ENCODE results near the gene PTGES2. TPM values are rescaled to one million over a fixed set of nuclear protein-coding genes. Genes with fewer than 3 reads are reported as not detected.
A peak's percentile ranks its signal among the peaks of the same experiment; 100 is the strongest.

The PTGES2 gene
- total RNA-seq, 2 experiments from 2014 or later = 68.1 to 76.3 TPM

GRCh38 chr9:128168731-128169308, 41.3 kb upstream of the PTGES2 start:
- H3K9me2 ChIP-seq (ENCODE audit: insufficient read depth, low read length) = no peaks in the 10 kb centered on the region
- H3K27ac ChIP-seq (ENCODE audit: low read depth, low read length, poor library complexity, severe bottlenecking) = no peak overlapping the region
- no peak for DNase-seq (ENCODE audit: low spot score)
- no peaks in the 10 kb centered on the region for H3K9me3 ChIP-seq (ENCODE audit: low read length)
- intact Hi-C loops (cut with micrococcal nuclease; ENCODE audit: unreplicated experiment) = no loop called here
- no peaks in the 10 kb centered on the region for H3K4me1 ChIP-seq (ENCODE audit: insufficient read depth, low read length, poor library complexity, severe bottlenecking)
- no peaks in the 10 kb centered on the region for H3K79me2 ChIP-seq (ENCODE audit: insufficient read depth, low read depth, low read length)
- ChIA-PET CTCF (ENCODE audit: unreplicated experiment) (interaction anchor here (0.6 kb wide), 1 partner anchor 8 kb away, joined by 3 read pairs; no protein-coding TSS in a partner anchor), POLR2A (no interaction called here)
- H3K36me3 ChIP-seq (ENCODE audit: insufficient read depth, low read length) = peaks cover 60% of the 10 kb centered on the region
- BruUV-seq (replicated peaks) = no TSS peak
- H2AFZ ChIP-seq (ENCODE audit: low read length) = no peak overlapping the region
- no peaks in the 10 kb centered on the region for H4K20me1 ChIP-seq (ENCODE audit: insufficient read depth, low read length)
- H3K4me2 ChIP-seq (ENCODE audit: low read length) = no peak overlapping the region
- no peak overlapping the region for H3K4me3 ChIP-seq (ENCODE audit: low read depth, low read length, poor library complexity, severe bottlenecking)
- TF ChIP-seq CTCF (conservative IDR thresholded peaks at IDR 0.05; ENCODE audit: low read length) (no peak), EZH2phosphoT487 (IDR thresholded peaks at IDR 0.05; ENCODE audit: borderline replicate concordance, low read depth, low read length) (no peak)

GRCh38 chr9:128167209-128167608, 39.7 kb upstream of the PTGES2 start:
- H3K4me3 ChIP-seq (ENCODE audit: low read depth, low read length, poor library complexity, severe bottlenecking) = no peak overlapping the region
- no peaks in the 10 kb centered on the region for H3K79me2 ChIP-seq (ENCODE audit: insufficient read depth, low read depth, low read length)
- no peak overlapping the region for H3K4me2 ChIP-seq (ENCODE audit: low read length)
- ChIA-PET CTCF (ENCODE audit: unreplicated experiment) (no interaction called here), POLR2A (no interaction called here)
- peaks cover 74% of the 10 kb centered on the region for H3K36me3 ChIP-seq (ENCODE audit: insufficient read depth, low read length)
- no peaks in the 10 kb centered on the region for H3K9me3 ChIP-seq (ENCODE audit: low read length)
- H4K20me1 ChIP-seq (ENCODE audit: insufficient read depth, low read length) = no peaks in the 10 kb centered on the region
- no peaks in the 10 kb centered on the region for H3K9me2 ChIP-seq (ENCODE audit: insufficient read depth, low read length)
- no peak overlapping the region for H3K27ac ChIP-seq (ENCODE audit: low read depth, low read length, poor library complexity, severe bottlenecking)
- no peak overlapping the region for H2AFZ ChIP-seq (ENCODE audit: low read length)
- intact Hi-C loops (cut with micrococcal nuclease; ENCODE audit: unreplicated experiment) = no loop called here
- DNase-seq (ENCODE audit: low spot score) = no peak
- H3K4me1 ChIP-seq (ENCODE audit: insufficient read depth, low read length, poor library complexity, severe bottlenecking) = no peaks in the 10 kb centered on the region
- TF ChIP-seq CTCF (conservative IDR thresholded peaks at IDR 0.05; ENCODE audit: low read length) = no peak
- no peak for TF ChIP-seq EZH2phosphoT487 (IDR thresholded peaks at IDR 0.05; ENCODE audit: borderline replicate concordance, low read depth, low read length)
- no TSS peak for BruUV-seq (replicated peaks)

- no peak for DNase-seq (ENCODE audit: low spot score)
- Histone ChIP-seq H3K27ac (ENCODE audit: low read depth, low read length, poor library complexity, severe bottlenecking) (no peak overlapping the region), H3K79me2 (ENCODE audit: insufficient read depth, low read depth, low read length) (peaks cover under 1% of the 10 kb centered on the region; the same call in 1 of the 2 replicates), H3K4me2 (ENCODE audit: low read length) (no peak overlapping the region), H3K4me3 (ENCODE audit: low read depth, low read length, poor library complexity, severe bottlenecking) (no peak overlapping the region), H3K4me1 (ENCODE audit: insufficient read depth, low read length, poor library complexity, severe bottlenecking) (peaks cover 3% of the 10 kb centered on the region), H3K36me3 (ENCODE audit: insufficient read depth, low read length) (peaks cover 77% of the 10 kb centered on the region), H3K9me3 (ENCODE audit: low read length) (no peaks in the 10 kb centered on the region), H2AFZ (ENCODE audit: low read length) (no peak overlapping the region), H3K9me2 (ENCODE audit: insufficient read depth, low read length) (no peaks in the 10 kb centered on the region), H4K20me1 (ENCODE audit: insufficient read depth, low read length) (no peaks in the 10 kb centered on the region)
- TSS peak; percentile 48 for BruUV-seq (replicated peaks)
- ChIA-PET POLR2A (no interaction called here), CTCF (ENCODE audit: unreplicated experiment) (no interaction called here)
- intact Hi-C loops (cut with micrococcal nuclease; ENCODE audit: unreplicated experiment) = no loop called here
- TF ChIP-seq CTCF (conservative IDR thresholded peaks at IDR 0.05; ENCODE audit: low read length) = no peak
- no peak for TF ChIP-seq EZH2phosphoT487 (IDR thresholded peaks at IDR 0.05; ENCODE audit: borderline replicate concordance, low read depth, low read length)
Observed at GRCh38 chr9:128166169-128166568, 38.6 kb upstream of the PTGES2 start.
